ENCODE measurements around the gene CCL14.

CCL14 gene

GRCh38 chr17:35991075-35991474 lies 4.5 kb upstream of the CCL14 start:
- no peak for DNase-seq (ENCODE audit: low spot score)

GRCh38 chr17:35988164-35988563 lies 1.6 kb upstream of the CCL14 start:
- no peak for DNase-seq (ENCODE audit: low spot score)

- DNase-seq (ENCODE audit: low spot score), result no peak
These were observed 2.4 kb downstream of the CCL14 start for GRCh38 chr17:35984140-35984539.

- no peak for DNase-seq (ENCODE audit: low spot score)
These were observed 3.9 kb downstream of the CCL14 start for GRCh38 chr17:35982409-35983191.

GRCh38 chr17:35981908-35982330 lies 4.6 kb downstream of the CCL14 start:
- no peak for DNase-seq (ENCODE audit: low spot score)

GRCh38 chr17:35981246-35981645 lies 5.3 kb downstream of the CCL14 start, which contains the start of gene CCL16:
CCL16 (minus strand) TSS chr17:35981497; CDS start chr17:35981420, 77 bp downstream.
- DNase-seq (ENCODE audit: low spot score), result no peak

- DNase-seq (ENCODE audit: low spot score), result no peak
These were observed 8.2 kb downstream of the CCL14 start for GRCh38 chr17:35978346-35978745.

GRCh38 chr17:35977509-35977908 lies 9.0 kb downstream of the CCL14 start:
- no peak for DNase-seq (ENCODE audit: low spot score)

GRCh38 chr17:35973333-35974260 lies 12.9 kb downstream of the CCL14 start:
- no peak for DNase-seq (ENCODE audit: low spot score)

GRCh38 chr17:35972945-35973332 lies 13.6 kb downstream of the CCL14 start:
- DNase-seq (ENCODE audit: low spot score), result no peak

- no peak for DNase-seq (ENCODE audit: low spot score)
These were observed 14.0 kb downstream of the CCL14 start for GRCh38 chr17:35972535-35972934.

- no peak for DNase-seq (ENCODE audit: low spot score)
These were observed 14.5 kb downstream of the CCL14 start for GRCh38 chr17:35972066-35972465.

- DNase-seq (ENCODE audit: low spot score), result peak; percentile 70
These were observed 16.8 kb downstream of the CCL14 start for GRCh38 chr17:35969558-35970380.

GRCh38 chr17:35968520-35969054 lies 17.9 kb downstream of the CCL14 start:
- DNase-seq (ENCODE audit: low spot score), result no peak

GRCh38 chr17:35965272-35965671 lies 21.3 kb downstream of the CCL14 start:
- DNase-seq (ENCODE audit: low spot score), result no peak

GRCh38 chr17:35963663-35964062 lies 22.9 kb downstream of the CCL14 start:
- DNase-seq (ENCODE audit: low spot score), result no peak

- DNase-seq (ENCODE audit: low spot score), result no peak
These were observed 32.8 kb downstream of the CCL14 start for GRCh38 chr17:35953720-35954119.

GRCh38 chr17:35949401-35949800 lies 37.1 kb downstream of the CCL14 start:
- no peak for DNase-seq (ENCODE audit: low spot score)

- no peak for DNase-seq (ENCODE audit: low spot score)
These were observed 38.4 kb downstream of the CCL14 start for GRCh38 chr17:35948092-35948491.

- DNase-seq (ENCODE audit: low spot score), result peak; percentile 54
These were observed 39.4 kb downstream of the CCL14 start for GRCh38 chr17:35947156-35947585.

- no peak for DNase-seq (ENCODE audit: low spot score)
These were observed 42.4 kb downstream of the CCL14 start for GRCh38 chr17:35944151-35944550.

Measured in SK-N-DZ (cell line).